Endothelial cell of umbilical vein (primary cell): Measurements from ENCODE around the gene ELOVL2. TPM values are rescaled to one million over a fixed set of nuclear protein-coding genes. Genes with fewer than 3 reads are reported as not detected.

ENCODE experiments used
- BruUV-seq: library from RNA; stranded (reverse); fragments of 400-500 nt; replicated peaks from 2 replicates; lab custom pipeline; 2021; lab: Mats Ljungman, UMichigan
- CTCF ChIA-PET: fragments of 300-600, 350-600 bp; sonication (Branson Sonifier 250); formaldehyde crosslinking; loops from one replicate; lab custom pipeline; 2021; ENCODE audit warnings: antibody characterized with exemption, inconsistent platforms; lab: Charles Lee
- POLR2A ChIA-PET: fragments of 300-600, 350-600 bp; sonication (Branson Sonifier 250); formaldehyde crosslinking; loops from one replicate; lab custom pipeline; 2021; ENCODE audit warnings: antibody characterized with exemption, inconsistent platforms; lab: Charles Lee
- DNase-seq: peaks from one replicate; pipeline ENCODE4 v3.0.0-alpha.2; 2011; ENCODE audit warnings: low read depth, low spot score
- FAIRE-seq: peaks from 2 replicates; lab custom pipeline; 2011; peaks lifted over from hg19 to GRCh38; lab: Jason Lieb, UNC
- H2AFZ ChIP-seq: 2 replicates; pipeline ENCODE4 v1.6.0; 2012; ENCODE audit warnings: low read depth, low read length, control low read depth, inconsistent platforms
- H3K27ac ChIP-seq: 2 replicates; pipeline ENCODE4 v1.5.1; 2011; ENCODE audit warnings: low read depth, mild to moderate bottlenecking, control low read depth, low read length, moderate library complexity; ENCODE audit not compliant: insufficient read depth
- H3K27me3 ChIP-seq, 2 experiments: 2 replicates each; pipeline versions ENCODE4 v1.6.0 to v1.6.1; 2011; ENCODE audit warnings: low read length in 2 of 2, mixed read lengths in 1 of 2; ENCODE audit not compliant: control insufficient read depth in 2 of 2, insufficient read depth in 2 of 2
- H3K36me3 ChIP-seq, 2 experiments: 2 replicates in 1 of 2; 3 replicates in 1 of 2; pipeline ENCODE4 v1.5.1; 2011; ENCODE audit warnings: low read length in 2 of 2, mild to moderate bottlenecking in 1 of 2, moderate library complexity in 1 of 2; ENCODE audit not compliant: control insufficient read depth in 2 of 2, insufficient read depth in 2 of 2; ENCODE audit errors: extremely low read depth in 1 of 2
- H3K4me1 ChIP-seq: 3 replicates; pipeline ENCODE4 v1.5.1; 2011; ENCODE audit warnings: mild to moderate bottlenecking, low read length; ENCODE audit not compliant: control insufficient read depth, insufficient read depth; ENCODE audit errors: extremely low read depth
- H3K4me2 ChIP-seq: 2 replicates; pipeline ENCODE4 v1.6.1; 2011; ENCODE audit warnings: low read length, control low read depth, mixed read lengths; ENCODE audit not compliant: insufficient read depth
- H3K4me3 ChIP-seq, 3 experiments: fragments of 200-600 bp in 1 of 3; sonication (generic), shearing (Covaris generic) in 1 of 3; replicated peaks in 1 of 3; 2 replicates each; pipeline ENCODE4 v1.5.1; 2011 to 2016; ENCODE audit warnings: control low read depth in 3 of 3, low read length in 3 of 3, mild to moderate bottlenecking in 2 of 3, inconsistent platforms in 1 of 3, low read depth in 1 of 3, moderate library complexity in 1 of 3; ENCODE audit not compliant: insufficient read depth in 1 of 3
- H3K79me2 ChIP-seq: 2 replicates; pipeline ENCODE4 v1.6.0; 2012; ENCODE audit warnings: low read length, inconsistent platforms; ENCODE audit not compliant: control insufficient read depth, insufficient read depth
- H3K9ac ChIP-seq: replicated peaks from 2 replicates; pipeline ENCODE3; 2011; ENCODE audit warnings: low read length, control low read depth; ENCODE audit not compliant: insufficient read depth; ENCODE audit errors: extremely low read depth
- H3K9me1 ChIP-seq: replicated peaks from 3 replicates; pipeline ENCODE4 v1.6.0; 2011; ENCODE audit warnings: mild to moderate bottlenecking, low read length; ENCODE audit not compliant: control insufficient read depth, insufficient read depth; ENCODE audit errors: extremely low read depth
- H3K9me3 ChIP-seq: replicated peaks from 2 replicates; pipeline ENCODE4 v1.5.1; 2012; ENCODE audit warnings: low read length, inconsistent platforms; ENCODE audit not compliant: control insufficient read depth, insufficient read depth
- H4K20me1 ChIP-seq: replicated peaks from 2 replicates; pipeline ENCODE3; 2011; ENCODE audit warnings: mild to moderate bottlenecking, low read length; ENCODE audit not compliant: control insufficient read depth, insufficient read depth; ENCODE audit errors: extremely low read depth
- FOS ChIP-seq: IDR thresholded peaks from 2 replicates; pipeline ENCODE4 v1.6.1; 2011; ENCODE audit warnings: mild to moderate bottlenecking, low read length, moderate library complexity, borderline replicate concordance; ENCODE audit not compliant: insufficient read depth
- GATA2 ChIP-seq: IDR thresholded peaks from 2 replicates; pipeline ENCODE4 v1.7.0; 2011; ENCODE audit warnings: low read depth, mild to moderate bottlenecking, moderate library complexity, mixed read lengths, low read length; ENCODE audit not compliant: insufficient read length, insufficient read depth
- JUN ChIP-seq: IDR thresholded peaks from 2 replicates; pipeline ENCODE4 v1.6.1; 2011; ENCODE audit warnings: borderline replicate concordance, low read depth; ENCODE audit not compliant: insufficient read length, insufficient read depth
- POLR2A ChIP-seq: IDR thresholded peaks from 2 replicates; pipeline ENCODE4 v1.6.1; 2012; ENCODE audit warnings: low read depth, mild to moderate bottlenecking, control low read depth, low read length
- dilution Hi-C: fragments of 300-500 bp; cut with MboI; formaldehyde crosslinking; loops from one replicate; pipeline ENCODE4 v1.15.0; 2019; ENCODE audit warnings: low sequenced_read_pairs; ENCODE audit not compliant: extremely low pct_ligation_motif_present
- intact Hi-C: fragments of 100-400 bp; cut with micrococcal nuclease; formaldehyde crosslinking; loops from one replicate; pipeline ENCODE4 v1.10.0; 2022
- polyA plus RNA-seq, 4 experiments: library from polyadenylated mRNA; depleted of rRNA in 3 of 4; stranded (reverse) in 3 of 4; unstranded in 1 of 4; fragments of >200 nt; gene quantifications; 2 replicates each; pipeline versions ENCODE4 v1.2.1 to v1.2.3, GENCODE V29; 2011 to 2012; ENCODE audit warnings: missing spikeins in 1 of 4
- total RNA-seq: library from RNA; stranded (reverse); gene quantifications from 2 replicates; pipeline ENCODE4 v1.2.3, GENCODE V29; 2021

ELOVL2 gene
- total and polyA plus RNA-seq, 2 donors (not counting 3 experiments of a cell fraction or from before 2014, with no cell fraction given), result not detected

GRCh38 chr6:11050731-11051130 lies 6.6 kb upstream of the ELOVL2 start:
- POLR2A ChIA-PET, result no interaction called here
- Histone ChIP-seq H3K36me3 (no peaks in the 10 kb centered on the region), H3K27me3 (peaks cover 2 to 16% of the 10 kb centered on the region in 2 experiments), H3K4me1 (no peaks in the 10 kb centered on the region), H3K27ac (no peak overlapping the region), H2AFZ (no peak overlapping the region), H3K79me2 (no peaks in the 10 kb centered on the region), H3K4me3 (no peak overlapping the region), H3K9me1 (no peaks in the 10 kb centered on the region), H3K9ac (no peak overlapping the region), H3K4me2 (no peak overlapping the region), H3K9me3 (no peaks in the 10 kb centered on the region), H4K20me1 (no peaks in the 10 kb centered on the region)
- no TSS peak for BruUV-seq
- FAIRE-seq, result no peak
- TF ChIP-seq POLR2A, result no peak
- no peak for TF ChIP-seq JUN
- TF ChIP-seq FOS, result peak; percentile 37
- intact Hi-C loops, result loop anchor here (5.0 kb wide), 1 partner anchor 88 kb away; no protein-coding TSS in a partner anchor
- DNase-seq, result no peak
- CTCF ChIA-PET, result no interaction called here
- dilution Hi-C loops, result no loop called here

- FAIRE-seq, result no peak
- Histone ChIP-seq H3K9me1 (no peaks in the 10 kb centered on the region), H3K9ac (no peak overlapping the region), H3K4me1 (peaks cover 3% of the 10 kb centered on the region), H3K27ac (no peak overlapping the region), H3K79me2 (no peaks in the 10 kb centered on the region), H3K27me3 (peaks cover 34 to 71% of the 10 kb centered on the region in 2 experiments), H4K20me1 (no peaks in the 10 kb centered on the region), H3K4me3 (peak overlapping the region in 1 of 3 experiments; percentile 26), H3K9me3 (no peaks in the 10 kb centered on the region), H2AFZ (peak overlapping the region; percentile 34), H3K4me2 (peak overlapping the region; percentile 67), H3K36me3 (no peaks in the 10 kb centered on the region)
- TF ChIP-seq FOS, result no peak
- no peak for TF ChIP-seq GATA2
- dilution Hi-C loops, result no loop called here
- ChIA-PET CTCF (no interaction called here), POLR2A (no interaction called here)
- DNase-seq, result no peak
- intact Hi-C loops, result loop anchor here (10.0 kb wide), 1 partner anchor 200 kb away; no protein-coding TSS in a partner anchor
- BruUV-seq, result no TSS peak
These were observed 635 bp upstream of the ELOVL2 start for GRCh38 chr6:11044712-11045167.
